DLD1 (cell line): ENCODE data around the gene KLRC2.
"Not testable (repeated sequence)": the region's sequence is repeated elsewhere in the genome, so short reads cannot be mapped to it uniquely, and the experiment has no call there.

Experiments
- in situ Hi-C: cut with HindIII; loops from 2 replicates; pipeline ENCODE4 v1.10.0; 2017; ENCODE audit warnings: low sequenced_read_pairs

Gene KLRC2

GRCh38 chr12:10408842-10409241, 27.0 kb downstream of the KLRC2 start:
- in situ Hi-C loops, result no loop called here

GRCh38 chr12:10406725-10407124, 29.1 kb downstream of the KLRC2 start:
- in situ Hi-C loops, result no loop called here

- in situ Hi-C loops, result no loop called here
Measured at GRCh38 chr12:10405294-10405693, 30.5 kb downstream of the KLRC2 start.

GRCh38 chr12:10404798-10405197, 31.0 kb downstream of the KLRC2 start:
- in situ Hi-C loops, result no loop called here

- in situ Hi-C loops, result no loop called here
Measured at GRCh38 chr12:10400829-10401228, 35.0 kb downstream of the KLRC2 start.

- in situ Hi-C loops, result no loop called here
Measured at GRCh38 chr12:10398168-10398567, 37.6 kb downstream of the KLRC2 start.

- in situ Hi-C loops, result no loop called here
Measured at GRCh38 chr12:10397296-10397695, 38.5 kb downstream of the KLRC2 start.

- in situ Hi-C loops, result not testable (repeated sequence)
Measured at GRCh38 chr12:10396176-10396575, 39.6 kb downstream of the KLRC2 start.

GRCh38 chr12:10395390-10395998, 40.3 kb downstream of the KLRC2 start:
- in situ Hi-C loops, result no loop called here

GRCh38 chr12:10394531-10395152, 41.2 kb downstream of the KLRC2 start:
- in situ Hi-C loops, result not testable (repeated sequence)

GRCh38 chr12:10393291-10393690, 42.5 kb downstream of the KLRC2 start:
- in situ Hi-C loops, result no loop called here

- in situ Hi-C loops, result no loop called here
Measured at GRCh38 chr12:10392394-10392930, 43.3 kb downstream of the KLRC2 start.

GRCh38 chr12:10390991-10391390, 44.8 kb downstream of the KLRC2 start:
- in situ Hi-C loops, result not testable (repeated sequence)

- in situ Hi-C loops, result no loop called here
Measured at GRCh38 chr12:10389904-10390303, 45.9 kb downstream of the KLRC2 start, which contains the start of gene KLRK1. KLRK1 (minus strand) TSS chr12:10390041; CDS start chr12:10388810, 1,231 bp downstream.

GRCh38 chr12:10388624-10389413, 47.0 kb downstream of the KLRC2 start:
- in situ Hi-C loops, result no loop called here

- in situ Hi-C loops, result not testable (repeated sequence)
Measured at GRCh38 chr12:10387498-10387897, 48.3 kb downstream of the KLRC2 start.

- in situ Hi-C loops, result no loop called here
Measured at GRCh38 chr12:10386857-10387256, 49.0 kb downstream of the KLRC2 start.

- in situ Hi-C loops, result no loop called here
Measured at GRCh38 chr12:10385166-10385613, 50.6 kb downstream of the KLRC2 start.

- in situ Hi-C loops, result no loop called here
Measured at GRCh38 chr12:10384191-10384590, 51.6 kb downstream of the KLRC2 start.

- in situ Hi-C loops, result no loop called here
Measured at GRCh38 chr12:10381928-10382628, 53.7 kb downstream of the KLRC2 start.
